GM12878 (cell line): ENCODE results near the gene TPD52L2. TPM values are rescaled to one million over a fixed set of nuclear protein-coding genes. Genes with fewer than 3 reads are reported as not detected.

Experiments
- ATAC-seq: fragments of 200-7000 bp; cut with Tn5 transposase; 3 replicates; pipeline ENCODE4 v1.9.1; 2020; ENCODE audit warnings: mild to moderate bottlenecking, moderate library complexity
- BruUV-seq: library from RNA; stranded (reverse); fragments of 400-500 nt; replicated peaks from 2 replicates; lab custom pipeline; 2021; lab: Mats Ljungman, UMichigan
- CTCF ChIA-PET: fragments of 300-600 bp; sonication (Branson Sonifier 250); formaldehyde crosslinking; extraction: SDS; loops from one replicate; lab custom pipeline; 2021; ENCODE audit warnings: inconsistent platforms; lab: Yijun Ruan, JAX
- POLR2A ChIA-PET: fragments of 350-600 bp; formaldehyde crosslinking; extraction: SDS; loops from one replicate; lab custom pipeline; 2021; ENCODE audit warnings: inconsistent platforms; lab: Charles Lee
- RAD21 ChIA-PET: fragments of 300-600 bp; sonication (Branson Sonifier 250); formaldehyde crosslinking; loops from one replicate; lab custom pipeline; 2023; ENCODE audit warnings: antibody characterized with exemption; ENCODE audit not compliant: unreplicated experiment; lab: Charles Lee
- SMC1A ChIA-PET: fragments of 300-600 bp; sonication (Branson Sonifier 250); formaldehyde crosslinking; loops from one replicate; lab custom pipeline; 2023; ENCODE audit not compliant: unreplicated experiment, uncharacterized antibody; lab: Charles Lee
- DNase-seq: peaks from one replicate; pipeline ENCODE4 v3.0.0-alpha.2; 2011; ENCODE audit warnings: low read depth, low spot score
- FAIRE-seq: peaks from 3 replicates; lab custom pipeline; 2011; peaks lifted over from hg19 to GRCh38; lab: Jason Lieb, UNC
- H2AFZ ChIP-seq: 2 replicates; pipeline ENCODE4 v1.6.0; 2011; ENCODE audit warnings: low read depth, low read length, control low read depth; ENCODE audit not compliant: control insufficient read depth
- H3K27ac ChIP-seq: 2 replicates; pipeline ENCODE4 v1.5.1; 2011; ENCODE audit warnings: control low read depth; ENCODE audit not compliant: control insufficient read depth, insufficient read depth
- H3K27me3 ChIP-seq, 2 experiments: replicated peaks in 1 of 2; 2 replicates each; pipeline versions ENCODE4 v1.6.0 to v1.6.1; 2011; ENCODE audit warnings: low read length in 1 of 2; ENCODE audit not compliant: control insufficient read depth in 2 of 2, insufficient read depth in 2 of 2
- H3K36me3 ChIP-seq, 2 experiments: 2 replicates each; pipeline ENCODE4 v1.5.1; 2011; ENCODE audit warnings: low read length in 1 of 2; ENCODE audit not compliant: control insufficient read depth in 2 of 2, insufficient read depth in 2 of 2
- H3K4me1 ChIP-seq: 2 replicates; pipeline ENCODE4 v1.6.1; 2011; ENCODE audit warnings: mild to moderate bottlenecking, low read length, moderate library complexity, mixed read lengths; ENCODE audit not compliant: control insufficient read depth, insufficient read depth
- H3K4me2 ChIP-seq: 2 replicates; pipeline ENCODE4 v1.6.0; 2011; ENCODE audit warnings: control low read depth; ENCODE audit not compliant: control insufficient read depth, insufficient read depth
- H3K4me3 ChIP-seq: fragments of 200-600 bp; sonication (generic); 2 replicates; pipeline ENCODE4 v1.5.1; 2016
- H3K79me2 ChIP-seq: 2 replicates; pipeline ENCODE4 v1.6.0; 2011; ENCODE audit warnings: low read length; ENCODE audit not compliant: control insufficient read depth, insufficient read depth
- H3K9ac ChIP-seq: 2 replicates; pipeline ENCODE4 v1.8.0; 2011; ENCODE audit warnings: low read length, control low read depth, mixed read lengths; ENCODE audit not compliant: control insufficient read depth, insufficient read depth
- H3K9me3 ChIP-seq: replicated peaks from 3 replicates; pipeline ENCODE4 v1.5.1; 2011; ENCODE audit warnings: mild to moderate bottlenecking, low read length; ENCODE audit not compliant: control insufficient read depth, insufficient read depth
- H4K20me1 ChIP-seq: 2 replicates; pipeline ENCODE4 v1.6.0; 2011; ENCODE audit not compliant: control insufficient read depth, insufficient read depth
- BMI1 ChIP-seq: fragments of 450-650 bp; IDR thresholded peaks from 2 replicates; pipeline ENCODE4 v1.6.1; 2016; ENCODE audit warnings: mild to moderate bottlenecking, moderate library complexity, borderline replicate concordance
- CTCF ChIP-seq, 3 experiments: IDR thresholded peaks in 2 of 3; conservative IDR thresholded peaks in 1 of 3; 2 replicates each; pipeline ENCODE4 v1.5.1; 2011; ENCODE audit warnings: low read depth in 3 of 3, low read length in 3 of 3, mild to moderate bottlenecking in 3 of 3, control low read depth in 2 of 3, moderate library complexity in 2 of 3, inconsistent platforms in 1 of 3, mixed read lengths in 1 of 3; ENCODE audit not compliant: control insufficient read depth in 2 of 3, insufficient read depth in 1 of 3; ENCODE audit errors: extremely low read depth in 1 of 3
- ESRRA ChIP-seq: IDR thresholded peaks from 2 replicates; pipeline ENCODE4 v1.6.1; 2012; ENCODE audit warnings: mild to moderate bottlenecking, low read length, improper control_type of control experiment
- FOXK2 ChIP-seq: fragments of 450-650 bp; IDR thresholded peaks from 2 replicates; pipeline ENCODE4 v1.6.1; 2017; ENCODE audit warnings: mild to moderate bottlenecking, moderate library complexity
- IKZF2 ChIP-seq, 2 experiments: fragments of 450-650 bp; IDR thresholded peaks; 2 replicates each; pipeline ENCODE4 v1.6.1; 2017; ENCODE audit warnings: mild to moderate bottlenecking in 2 of 2, moderate library complexity in 2 of 2
- PAX5 ChIP-seq: IDR thresholded peaks from 2 replicates; pipeline ENCODE4 v1.6.1; 2011; ENCODE audit warnings: low read depth, low read length, borderline replicate concordance
- SPI1 ChIP-seq: IDR thresholded peaks from 2 replicates; pipeline ENCODE4 v1.6.1; 2011; ENCODE audit warnings: low read depth, mild to moderate bottlenecking, low read length, moderate library complexity, borderline replicate concordance; ENCODE audit not compliant: insufficient read depth
- SUZ12 ChIP-seq: fragments of 200-600 bp; sonication (generic); IDR thresholded peaks from one replicate; pipeline ENCODE4 v1.6.1; 2018; ENCODE audit warnings: antibody characterized with exemption, mild to moderate bottlenecking; ENCODE audit not compliant: unreplicated experiment
- WGBS: methylation state at CpG from one replicate; pipeline ENCODE4 v1.1.6; 2016; ENCODE audit warnings: low lambda C conversion rate; ENCODE audit not compliant: insufficient replicate concordance, insufficient coverage; ENCODE audit errors: missing lambda C conversion rate; 5-methylcytosine and 5-hydroxymethylcytosine counted together
- in situ Hi-C: fragments of 300-500 bp; cut with MboI; formaldehyde crosslinking; loops from 9 replicates; pipeline ENCODE4 v1.14.3; 2018; ENCODE audit warnings: mixed read lengths
- intact Hi-C: fragments of 100-400 bp; cut with micrococcal nuclease; formaldehyde crosslinking; loops from one replicate; pipeline ENCODE4 v1.14.2; 2022; ENCODE audit not compliant: unreplicated experiment
- polyA plus RNA-seq, 11 experiments: library from polyadenylated mRNA; depleted of rRNA in 4 of 11; unstranded in 6 of 11; stranded (reverse) in 5 of 11; fragments of >200 nt; fragmentation: Nextera tagmentation in 4 of 11; fragmentation: Illumina TruSeq in 1 of 11; extraction: Ambion mirVana in 4 of 11; extraction: Trizol in 1 of 11; gene quantifications; 1 replicate in 1 of 11; 2 replicates in 10 of 11; pipeline versions ENCODE4 v1.2.1 to v1.2.3, GENCODE V29; 2011 to 2016; ENCODE audit warnings: inconsistent platforms in 2 of 11, missing spikeins in 2 of 11, low read depth in 1 of 11
- total RNA-seq, 4 experiments: library from RNA; depleted of rRNA in 3 of 4; stranded (reverse); fragments of >200 nt in 3 of 4; fragmentation: Illumina TruSeq in 1 of 4; extraction: Trizol in 1 of 4; gene quantifications; 2 replicates each; pipeline versions ENCODE4 v1.2.1 to v1.2.3, GENCODE V29; 2013 to 2021

The TPD52L2 gene
- total and polyA plus RNA-seq, 10 of the 15 experiments (the other 5 are each of a cell fraction or from before 2014, with no cell fraction given), result 1.6 to 71.0 (median 46.3) TPM

- H3K27ac ChIP-seq, result no peak overlapping the region
- no peak overlapping the region for H2AFZ ChIP-seq
- 92% methylated on average over 7 of the region's 7 CpGs for WGBS
- no peak overlapping the region for H3K4me2 ChIP-seq
- no peak for TF ChIP-seq CTCF (IDR thresholded peaks at IDR 0.05 in 2 of 3, conservative IDR thresholded peaks at IDR 0.05 in 1 of 3; ENCODE audit: control insufficient read depth in 2 of 3, extremely low read depth in 1 of 3, insufficient read depth in 1 of 3, low read depth in 3 of 3, low read length in 3 of 3)
- TF ChIP-seq IKZF2 (IDR thresholded peaks at IDR 0.05), result no peak
- no peak for TF ChIP-seq SPI1
- TF ChIP-seq PAX5, result no peak
- TF ChIP-seq, all 136 proteins: peak for 0
- no peak overlapping the region for H3K9ac ChIP-seq
- ChIA-PET RAD21 (no interaction called here), POLR2A (no interaction called here), SMC1A (no interaction called here), CTCF (no interaction called here)
- no TSS peak for BruUV-seq
- in situ Hi-C loops, result no loop called here
- peaks cover 7% of the 10 kb centered on the region for H3K4me1 ChIP-seq
- no peak for DNase-seq
- H3K27me3 ChIP-seq, result no peaks in the 10 kb centered on the region
- intact Hi-C loops, result no loop called here
- no peak for FAIRE-seq
- no peak for ATAC-seq
- no peak overlapping the region for H3K4me3 ChIP-seq
- peaks cover 5% of the 10 kb centered on the region; the same call in 1 of the 2 replicates for H4K20me1 ChIP-seq
- H3K79me2 ChIP-seq, result peaks cover 22% of the 10 kb centered on the region
- H3K36me3 ChIP-seq, result peaks cover 8 to 13% of the 10 kb centered on the region in 2 experiments
- no peaks in the 10 kb centered on the region for H3K9me3 ChIP-seq
Measured at GRCh38 chr20:63892402-63892801, 27.3 kb downstream of the TPD52L2 start.

GRCh38 chr20:63893999-63894357 is 28.9 kb downstream of the TPD52L2 start:
- H3K4me3 ChIP-seq, result no peak overlapping the region
- DNase-seq, result no peak
- no peak for FAIRE-seq
- TF ChIP-seq BMI1 (no peak), SUZ12 (no peak), ESRRA (no peak), FOXK2 (no peak)
- ChIA-PET SMC1A (interaction anchor here (1.4 kb wide), 1 partner anchor 28 kb away, joined by 6 read pairs; the partner anchor contains the start of gene TPD52L2), POLR2A (no interaction called here), CTCF (no interaction called here), RAD21 (interaction anchor here (1.5 kb wide), 1 partner anchor 186 kb away, joined by 3 read pairs; the partner anchor contains the start of genes ARFRP1 and ZGPAT)
- intact Hi-C loops (no loop called here), in situ Hi-C loops (no loop called here)
- peaks cover 5% of the 10 kb centered on the region; the same call in 1 of the 2 replicates for H4K20me1 ChIP-seq
- H3K79me2 ChIP-seq, result peaks cover 36% of the 10 kb centered on the region
- no peaks in the 10 kb centered on the region for H3K27me3 ChIP-seq
- 57% methylated on average over 6 of the region's 6 CpGs for WGBS
- H3K9me3 ChIP-seq, result no peaks in the 10 kb centered on the region
- H3K4me1 ChIP-seq, result peaks cover 7% of the 10 kb centered on the region
- H3K36me3 ChIP-seq, result peaks cover 7% of the 10 kb centered on the region in 2 experiments
- no TSS peak for BruUV-seq
- no peak for ATAC-seq
- H3K4me2 ChIP-seq, result peak overlapping the region; percentile 95; the same call in 1 of the 2 replicates
- no peak overlapping the region for H3K27ac ChIP-seq
- no peak overlapping the region for H2AFZ ChIP-seq
- no peak overlapping the region for H3K9ac ChIP-seq
